B cell (primary cell): Measurements from ENCODE around the gene MBP.

ENCODE experiments used
- EZH2 ChIP-seq: IDR thresholded peaks from 2 replicates; pipeline ENCODE4 v1.6.1; 2012; ENCODE audit warnings: borderline replicate concordance, low read depth, mild to moderate bottlenecking, moderate library complexity, low read length; ENCODE audit not compliant: insufficient read depth, poor library complexity, severe bottlenecking
- TF ChIP-seq, protein P1 (sequence below): fragments of 200-600 bp; IDR thresholded peaks from one replicate; pipeline ENCODE4 v1.8.0; 2022; ENCODE audit warnings: antibody characterized with exemption, mild to moderate bottlenecking

DNA sequence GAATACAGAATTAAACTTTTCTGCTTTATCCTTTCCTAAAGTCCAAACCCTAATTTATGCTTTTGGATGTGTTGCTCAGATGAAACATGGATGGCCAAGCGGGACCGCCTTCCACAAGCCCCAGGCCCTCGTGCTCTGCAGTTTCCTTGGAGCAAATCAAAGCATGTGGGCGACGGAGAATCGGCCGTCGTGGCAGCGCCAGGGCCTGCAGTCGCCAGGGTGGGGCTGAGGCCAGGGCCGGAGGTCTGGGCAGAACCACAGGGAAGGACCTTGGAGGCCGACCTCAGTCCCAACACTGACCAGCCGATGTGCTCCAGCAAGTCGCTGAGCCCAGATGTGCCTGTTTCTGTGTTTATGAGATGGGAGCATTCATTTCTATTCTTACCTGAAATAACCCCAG is 108.1 kb downstream of the MBP start:
- TF ChIP-seq EZH2 = no peak
- TF ChIP-seq, protein P1, sequence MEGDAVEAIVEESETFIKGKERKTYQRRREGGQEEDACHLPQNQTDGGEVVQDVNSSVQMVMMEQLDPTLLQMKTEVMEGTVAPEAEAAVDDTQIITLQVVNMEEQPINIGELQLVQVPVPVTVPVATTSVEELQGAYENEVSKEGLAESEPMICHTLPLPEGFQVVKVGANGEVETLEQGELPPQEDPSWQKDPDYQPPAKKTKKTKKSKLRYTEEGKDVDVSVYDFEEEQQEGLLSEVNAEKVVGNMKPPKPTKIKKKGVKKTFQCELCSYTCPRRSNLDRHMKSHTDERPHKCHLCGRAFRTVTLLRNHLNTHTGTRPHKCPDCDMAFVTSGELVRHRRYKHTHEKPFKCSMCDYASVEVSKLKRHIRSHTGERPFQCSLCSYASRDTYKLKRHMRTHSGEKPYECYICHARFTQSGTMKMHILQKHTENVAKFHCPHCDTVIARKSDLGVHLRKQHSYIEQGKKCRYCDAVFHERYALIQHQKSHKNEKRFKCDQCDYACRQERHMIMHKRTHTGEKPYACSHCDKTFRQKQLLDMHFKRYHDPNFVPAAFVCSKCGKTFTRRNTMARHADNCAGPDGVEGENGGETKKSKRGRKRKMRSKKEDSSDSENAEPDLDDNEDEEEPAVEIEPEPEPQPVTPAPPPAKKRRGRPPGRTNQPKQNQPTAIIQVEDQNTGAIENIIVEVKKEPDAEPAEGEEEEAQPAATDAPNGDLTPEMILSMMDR = no peak
